HEK293 (cell line): ENCODE results near the gene LRRC4C.

Source experiments
- FEZF1 ChIP-seq: fragments of 450-650 bp; formaldehyde crosslinking; IDR thresholded peaks from 2 replicates; pipeline ENCODE4 v1.5.1; 2016; ENCODE audit warnings: missing biosample characterization, missing genetic modification characterization
- KLF10 ChIP-seq: fragments of 450-650 bp; IDR thresholded peaks from 2 replicates; pipeline ENCODE4 v1.5.1; 2018; ENCODE audit warnings: missing biosample characterization, mild to moderate bottlenecking, missing genetic modification characterization
- ZNF768 ChIP-seq: fragments of 450-650 bp; formaldehyde crosslinking; IDR thresholded peaks from 2 replicates; pipeline ENCODE4 v1.5.1; 2018; ENCODE audit warnings: missing biosample characterization, mild to moderate bottlenecking, missing genetic modification characterization

- no peak for TF ChIP-seq FEZF1 (tag by site-specific recombination)
- TF ChIP-seq ZNF768 (tag by site-specific recombination) = no peak
- TF ChIP-seq KLF10 (tag by site-specific recombination) = no peak
Measured at GRCh38 chr11:40513281-40513680, 946.2 kb downstream of the LRRC4C start.
